Vagina (tissue), 2 donors: ENCODE results near the gene SMG6.

Experiments
- CTCF ChIP-seq, 3 experiments: fragments of 450-650 bp in 2 of 3; fragments of 200-600 bp in 1 of 3; sonication (generic) in 1 of 3; IDR thresholded peaks; one replicate each; pipeline ENCODE4 v1.5.1; 2017 to 2019; ENCODE audit warnings: antibody characterized with exemption in 3 of 3, mild to moderate bottlenecking in 2 of 3, moderate library complexity in 2 of 3
- POLR2A ChIP-seq, 2 donors: fragments of 450-650 bp; IDR thresholded peaks; one replicate each; pipeline ENCODE4 v1.6.1; 2017; ENCODE audit warnings: antibody characterized with exemption in 2 of 2, mild to moderate bottlenecking in 2 of 2, moderate library complexity in 2 of 2
- POLR2AphosphoS5 ChIP-seq, 2 donors: sonication (generic); formaldehyde crosslinking; IDR thresholded peaks; one replicate each; pipeline ENCODE4 v1.9.0; 2017; ENCODE audit warnings: antibody characterized with exemption in 2 of 2, mild to moderate bottlenecking in 2 of 2, low read depth in 1 of 2; ENCODE audit not compliant: insufficient read depth in 1 of 2

GRCh38 chr17:2266045-2266864 lies 37.3 kb downstream of the SMG6 start:
- no peak for TF ChIP-seq POLR2AphosphoS5 (IDR thresholded peaks at IDR 0.05; ENCODE audit: insufficient read depth in 1 of 2, low read depth in 1 of 2)
- TF ChIP-seq CTCF (IDR thresholded peaks at IDR 0.05) = no peak
- no peak for TF ChIP-seq POLR2A (IDR thresholded peaks at IDR 0.05)
